ENCODE data around the gene PEAR1. TPM values are rescaled to one million over a fixed set of nuclear protein-coding genes. Genes with fewer than 3 reads are reported as not detected.

The PEAR1 gene
- total RNA-seq, 1 donor from 2014 or later: 19.0 TPM

DNA sequence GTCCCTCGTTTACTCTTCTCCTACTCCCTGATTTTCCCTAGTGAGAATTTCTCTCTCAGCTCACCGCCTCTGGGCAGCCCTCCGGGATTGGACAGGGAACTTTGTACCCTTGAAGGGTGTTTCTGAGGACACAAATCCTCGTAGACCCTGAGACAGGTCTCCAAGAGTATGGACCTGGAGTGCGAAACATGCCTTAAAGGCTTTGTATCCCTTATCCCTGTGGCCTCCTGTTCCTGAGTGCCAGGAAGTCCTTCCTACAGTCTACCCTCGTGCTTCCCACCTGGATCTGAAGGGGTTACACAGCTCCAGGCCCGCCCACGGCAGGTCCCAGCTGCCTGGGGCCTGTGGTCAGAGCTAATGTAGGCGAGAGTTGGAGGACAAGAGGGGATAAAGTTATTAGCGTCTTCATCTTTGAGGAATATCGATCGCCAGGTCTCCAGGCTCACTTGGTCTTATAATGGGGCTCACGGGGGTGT, 7.6 kb upstream of the PEAR1 start:
- TF ChIP-seq, protein P1, sequence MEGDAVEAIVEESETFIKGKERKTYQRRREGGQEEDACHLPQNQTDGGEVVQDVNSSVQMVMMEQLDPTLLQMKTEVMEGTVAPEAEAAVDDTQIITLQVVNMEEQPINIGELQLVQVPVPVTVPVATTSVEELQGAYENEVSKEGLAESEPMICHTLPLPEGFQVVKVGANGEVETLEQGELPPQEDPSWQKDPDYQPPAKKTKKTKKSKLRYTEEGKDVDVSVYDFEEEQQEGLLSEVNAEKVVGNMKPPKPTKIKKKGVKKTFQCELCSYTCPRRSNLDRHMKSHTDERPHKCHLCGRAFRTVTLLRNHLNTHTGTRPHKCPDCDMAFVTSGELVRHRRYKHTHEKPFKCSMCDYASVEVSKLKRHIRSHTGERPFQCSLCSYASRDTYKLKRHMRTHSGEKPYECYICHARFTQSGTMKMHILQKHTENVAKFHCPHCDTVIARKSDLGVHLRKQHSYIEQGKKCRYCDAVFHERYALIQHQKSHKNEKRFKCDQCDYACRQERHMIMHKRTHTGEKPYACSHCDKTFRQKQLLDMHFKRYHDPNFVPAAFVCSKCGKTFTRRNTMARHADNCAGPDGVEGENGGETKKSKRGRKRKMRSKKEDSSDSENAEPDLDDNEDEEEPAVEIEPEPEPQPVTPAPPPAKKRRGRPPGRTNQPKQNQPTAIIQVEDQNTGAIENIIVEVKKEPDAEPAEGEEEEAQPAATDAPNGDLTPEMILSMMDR (conservative IDR thresholded peaks at IDR 0.05; ENCODE audit: low read depth, low read length): no peak

DNA sequence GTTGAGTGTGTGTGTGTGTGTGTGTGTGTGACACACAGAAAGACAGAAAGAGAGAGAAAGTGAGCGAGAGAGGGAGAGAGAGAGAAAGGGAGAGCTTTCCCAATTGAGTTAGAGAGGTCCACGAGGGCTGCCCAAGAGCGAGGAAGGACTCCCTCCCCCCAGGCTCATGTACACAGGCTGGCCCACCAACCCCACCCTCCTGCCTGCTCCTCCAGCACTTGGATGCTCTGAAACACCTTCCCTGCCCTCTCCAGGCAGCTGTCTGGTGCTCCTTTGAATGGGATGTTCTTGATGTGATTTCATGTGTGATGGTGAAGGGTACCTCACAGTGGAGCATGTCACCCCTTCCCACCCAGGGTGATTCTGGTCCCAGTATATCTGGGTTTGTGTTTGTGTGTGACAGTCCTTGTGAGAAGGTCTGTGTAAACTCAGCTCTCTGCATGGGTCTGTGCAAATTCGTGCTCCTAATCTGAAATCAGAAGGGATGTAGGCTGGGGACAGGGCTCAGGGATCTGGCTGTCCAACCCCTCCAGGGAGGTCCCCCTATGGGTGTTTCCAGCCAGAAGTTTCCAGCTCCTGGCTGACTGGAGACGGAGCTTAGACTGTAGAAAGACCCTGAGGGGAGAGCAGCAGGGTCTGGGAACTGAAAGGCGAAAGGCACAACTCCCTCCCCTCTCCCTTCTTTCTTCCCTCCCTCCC, 6.8 kb upstream of the PEAR1 start:
- TF ChIP-seq, protein P1 (conservative IDR thresholded peaks at IDR 0.05; ENCODE audit: low read depth, low read length): no peak
- H3K4me3 ChIP-seq (ENCODE audit: low read depth, low read length): no peak overlapping the region
- no peak for DNase-seq (ENCODE audit: low read depth)

More for the DNA sequence above, 7.6 kb upstream of the PEAR1 start:
- no peak overlapping the region for H3K4me3 ChIP-seq (ENCODE audit: low read depth, low read length)
- no peak for DNase-seq (ENCODE audit: low read depth)

DNA sequence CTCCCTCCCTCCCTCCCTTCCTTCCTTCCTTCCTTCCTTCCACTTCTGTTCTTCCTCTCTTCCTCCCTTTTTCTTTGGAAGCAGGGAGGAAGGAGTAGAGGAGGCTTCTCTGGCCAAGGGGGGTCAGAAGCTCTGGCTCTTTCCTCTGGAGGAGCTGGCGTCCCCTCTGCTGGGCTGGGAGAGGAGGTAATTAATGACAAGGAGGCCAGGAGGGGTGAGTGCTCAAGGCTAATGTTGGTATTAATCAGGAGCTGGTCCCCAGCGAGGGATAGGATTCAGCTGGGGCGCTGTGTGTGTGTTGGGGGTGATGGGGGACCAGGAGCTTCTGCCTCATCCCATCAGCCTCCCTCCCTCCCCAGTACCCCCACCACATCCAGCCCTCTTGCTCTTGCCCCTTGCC, 6.2 kb upstream of the PEAR1 start:
- TF ChIP-seq, protein P1 (conservative IDR thresholded peaks at IDR 0.05; ENCODE audit: low read depth, low read length): no peak
- DNase-seq (ENCODE audit: low read depth): no peak
- H3K4me3 ChIP-seq (ENCODE audit: low read depth, low read length): no peak overlapping the region

DNA sequence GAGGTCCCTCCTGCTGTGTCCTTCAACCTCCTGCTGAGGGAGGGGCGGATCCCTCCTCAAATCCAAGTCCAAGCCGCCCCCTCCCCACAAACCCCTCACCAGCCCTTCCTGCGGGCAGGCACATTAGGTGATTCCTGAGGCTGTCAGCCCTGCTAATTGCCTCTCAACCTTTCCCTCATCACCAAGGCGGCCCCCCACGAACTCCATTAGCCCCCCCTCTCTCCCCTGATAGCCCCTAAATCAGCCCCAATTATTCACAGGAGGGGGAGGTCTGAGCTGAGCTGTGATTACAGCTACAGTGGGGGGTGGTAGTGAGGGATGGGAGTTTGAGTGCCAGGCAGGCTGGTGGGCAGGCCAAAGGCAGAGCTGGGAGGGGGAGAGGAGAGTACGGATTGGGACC, 5.8 kb upstream of the PEAR1 start:
- H3K4me3 ChIP-seq (ENCODE audit: low read depth, low read length): no peak overlapping the region
- TF ChIP-seq, protein P1 (conservative IDR thresholded peaks at IDR 0.05; ENCODE audit: low read depth, low read length): no peak
- no peak for DNase-seq (ENCODE audit: low read depth)

DNA sequence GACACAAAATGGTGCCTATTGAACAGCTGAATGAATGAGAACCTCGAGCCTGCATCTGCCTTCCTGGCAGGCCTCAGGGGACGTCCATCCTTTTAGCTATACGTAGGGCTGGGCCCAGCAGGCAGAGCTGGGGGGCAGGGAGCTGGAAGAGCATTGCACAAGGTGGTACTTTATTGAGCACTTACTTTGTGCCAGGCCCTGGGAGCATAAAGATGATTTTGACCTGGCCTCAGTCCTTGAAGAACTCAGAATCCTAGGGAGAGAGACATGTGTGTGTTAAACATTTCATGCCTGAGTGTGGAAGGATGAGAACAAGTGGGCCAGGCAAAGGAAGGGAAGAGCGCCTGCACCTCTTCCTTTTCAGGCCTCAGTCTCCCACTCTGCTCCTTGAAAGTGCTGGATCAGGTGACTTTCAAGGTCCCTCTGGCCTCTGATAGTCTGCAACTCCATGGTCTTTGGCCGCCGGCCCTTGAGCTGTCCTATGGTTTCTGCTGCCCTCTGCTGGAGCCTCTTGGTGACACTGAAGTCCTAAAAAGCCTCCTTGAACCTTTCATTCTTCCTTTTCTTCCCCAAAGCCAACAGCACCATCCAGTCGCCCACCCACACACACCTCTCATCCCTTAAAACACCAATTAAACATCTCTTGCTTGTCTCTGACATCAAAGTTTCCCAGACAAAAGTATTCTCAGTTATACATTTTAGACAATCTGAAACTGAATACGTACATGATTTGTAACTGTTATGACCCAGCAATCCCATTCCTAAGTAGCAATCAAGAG, 3.5 kb upstream of the PEAR1 start:
- DNase-seq (ENCODE audit: low read depth): no peak
- TF ChIP-seq, protein P1 (conservative IDR thresholded peaks at IDR 0.05; ENCODE audit: low read depth, low read length): peak; percentile 87

DNA sequence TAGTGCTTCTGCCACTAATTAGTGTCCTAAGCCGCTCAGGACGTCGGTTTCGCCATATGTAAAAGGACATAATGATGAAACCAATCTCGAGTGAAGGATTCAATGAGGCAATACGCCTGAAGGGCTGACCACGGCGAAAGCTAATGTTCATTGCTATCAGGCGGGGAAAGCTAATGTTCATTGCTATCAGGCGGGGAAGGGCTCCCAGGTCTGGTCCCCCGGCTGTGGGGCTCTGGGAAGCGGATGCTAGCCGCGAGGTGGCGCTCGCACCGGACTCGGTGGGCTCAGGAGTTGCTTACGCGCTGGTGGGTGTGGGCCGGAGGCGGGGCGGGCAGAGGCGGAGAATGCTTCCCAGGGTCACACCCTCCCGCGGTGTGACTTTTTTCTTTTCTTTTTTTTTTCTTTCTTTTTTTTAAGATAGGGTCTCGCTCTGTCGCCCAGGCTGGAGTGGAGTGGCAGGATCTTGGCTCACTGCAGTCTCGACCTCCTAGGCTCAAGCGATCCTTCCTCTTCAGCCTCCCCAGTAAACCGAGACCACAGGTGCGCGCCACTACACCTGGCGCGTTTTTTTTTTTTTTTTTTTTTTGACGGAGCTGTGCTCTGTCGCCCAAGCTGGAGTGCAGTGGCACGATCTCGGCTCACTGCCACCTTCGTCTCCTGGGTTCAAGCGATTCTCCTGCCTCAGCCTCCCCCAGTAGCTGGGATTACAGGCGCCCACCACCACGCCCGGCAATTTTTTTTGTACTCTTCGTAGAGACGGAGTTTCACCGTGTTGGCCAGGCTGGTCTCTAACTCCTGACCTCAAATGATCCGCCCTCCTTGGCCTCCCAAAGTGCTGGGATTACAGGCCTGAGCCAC, 1.1 kb upstream of the PEAR1 start:
- no peak for DNase-seq (ENCODE audit: low read depth)
- TF ChIP-seq, protein P1 (conservative IDR thresholded peaks at IDR 0.05; ENCODE audit: low read depth, low read length): peak; percentile 84
- H3K4me3 ChIP-seq (ENCODE audit: low read depth, low read length): peak overlapping the region; percentile 44

More for the DNA sequence above, 3.5 kb upstream of the PEAR1 start:
- no peak overlapping the region for H3K4me3 ChIP-seq (ENCODE audit: low read depth, low read length)
